Upper lobe of left lung (tissue), 6 donors: ENCODE measurements around the gene FOXP1. TPM values are rescaled to one million over a fixed set of nuclear protein-coding genes. Genes with fewer than 3 reads are reported as not detected.

Experiments
- ATAC-seq, 2 donors: fragments of 200-7000 bp; cut with Tn5 transposase; one replicate each; pipeline ENCODE4 v1.9.1; 2022; ENCODE audit warnings: mild to moderate bottlenecking in 2 of 2, moderate library complexity in 2 of 2; ENCODE audit not compliant: low FRiP score in 2 of 2
- DNase-seq, 2 donors: peaks; one replicate each; pipeline ENCODE4 v3.0.0-alpha.2; 2019 to 2020
- H3K27ac ChIP-seq, 4 donors: fragments of 200-600 bp; sonication (generic); one replicate each; pipeline ENCODE4 v1.5.1; 2016 to 2019
- H3K27me3 ChIP-seq, 4 donors: fragments of 200-600 bp; sonication (generic); one replicate each; pipeline ENCODE4 v1.5.1; 2017 to 2019
- H3K36me3 ChIP-seq, 4 donors: fragments of 200-600 bp; sonication (generic); one replicate each; pipeline ENCODE4 v1.5.1; 2016 to 2019
- H3K4me1 ChIP-seq, 4 donors: fragments of 200-600 bp; sonication (generic); one replicate each; pipeline ENCODE4 v1.5.1; 2018 to 2019
- H3K4me3 ChIP-seq, 4 donors: fragments of 200-600 bp; sonication (generic); one replicate each; pipeline ENCODE4 v1.5.1; 2017 to 2019; ENCODE audit warnings: mild to moderate bottlenecking in 2 of 4, moderate library complexity in 1 of 4
- H3K9me3 ChIP-seq, 4 donors: fragments of 200-600 bp; sonication (generic); one replicate each; pipeline ENCODE4 v1.5.1; 2018 to 2019
- CTCF ChIP-seq, 6 experiments: fragments of 450-650 bp in 4 of 6; fragments of 200-600 bp in 2 of 6; sonication (generic) in 2 of 6; IDR thresholded peaks; one replicate each; pipeline ENCODE4 v1.5.1; 2016 to 2019; ENCODE audit warnings: antibody characterized with exemption in 6 of 6
- EP300 ChIP-seq, 4 donors: sonication (generic); formaldehyde crosslinking; IDR thresholded peaks; one replicate each; pipeline ENCODE4 v1.5.1; 2017; ENCODE audit warnings: antibody characterized with exemption in 4 of 4, control low read depth in 2 of 4
- POLR2A ChIP-seq, 4 donors: fragments of 450-650 bp; IDR thresholded peaks; one replicate each; pipeline ENCODE4 v1.5.1; 2016 to 2017; ENCODE audit warnings: antibody characterized with exemption in 4 of 4, mild to moderate bottlenecking in 2 of 4
- POLR2AphosphoS5 ChIP-seq, 2 donors: sonication (generic); formaldehyde crosslinking; IDR thresholded peaks; one replicate each; pipeline ENCODE4 v1.5.1; 2017; ENCODE audit warnings: antibody characterized with exemption in 2 of 2
- WGBS, 2 donors: methylation state at CpG; one replicate each; pipeline ENCODE4 v1.1.5; 2017 to 2018; 5-methylcytosine and 5-hydroxymethylcytosine counted together
- total RNA-seq, 6 donors: library from RNA; depleted of rRNA in 4 of 6; stranded (reverse); fragments of >200 nt in 4 of 6; gene quantifications; one replicate each; pipeline versions ENCODE4 v1.1.0 to v1.2.1, GENCODE V29; 2016 to 2021
- donor health status: DM: no; HTN: no; CAD: no; lungs with moderate emphysema.
- donor health status: DM: no; HTN: yes; CAD: no; lungs with severe emphysema.

Gene FOXP1
- total RNA-seq, 6 donors from 2014 or later = 103 to 248 (median 134) TPM

- no peak overlapping the region for H3K4me3 ChIP-seq
- WGBS, 2 donors = 93 to 95% methylated on average over 13 of the region's 13 CpGs
- H3K9me3 ChIP-seq = no peaks in the 10 kb centered on the region
- H3K36me3 ChIP-seq = no peaks in the 10 kb centered on the region
- no peak overlapping the region for H3K27ac ChIP-seq
- TF ChIP-seq EP300 (IDR thresholded peaks at IDR 0.05) (no peak), CTCF (IDR thresholded peaks at IDR 0.05) (no peak), POLR2AphosphoS5 (IDR thresholded peaks at IDR 0.05) (no peak), POLR2A (IDR thresholded peaks at IDR 0.05) (no peak)
- H3K4me1 ChIP-seq = peaks cover 0 to 24% (median 7%) of the 10 kb centered on the region in 4 donors
- no peak for ATAC-seq
- H3K27me3 ChIP-seq = no peaks in the 10 kb centered on the region
- no peak for DNase-seq
Observed at GRCh38 chr3:71465371-71466036, 118.0 kb downstream of the FOXP1 start.

- H3K9me3 ChIP-seq = no peaks in the 10 kb centered on the region
- no peaks in the 10 kb centered on the region for H3K27me3 ChIP-seq
- H3K4me3 ChIP-seq = no peak overlapping the region
- ATAC-seq = peak in 1 of 2 donors; percentile 44
- TF ChIP-seq POLR2AphosphoS5 (IDR thresholded peaks at IDR 0.05) = no peak
- TF ChIP-seq EP300 (IDR thresholded peaks at IDR 0.05) = no peak
- TF ChIP-seq CTCF (IDR thresholded peaks at IDR 0.05) = no peak
- TF ChIP-seq POLR2A (IDR thresholded peaks at IDR 0.05) = no peak
- 87 to 94% methylated on average over 2 of the region's 2 CpGs for WGBS, 2 donors
- H3K27ac ChIP-seq = no peak overlapping the region
- no peaks in the 10 kb centered on the region for H3K36me3 ChIP-seq
- H3K4me1 ChIP-seq = peaks cover 0 to 24% (median 7%) of the 10 kb centered on the region in 4 donors
- no peak for DNase-seq
Observed at GRCh38 chr3:71464613-71465012, 118.9 kb downstream of the FOXP1 start.

- DNase-seq = no peak
- no peak for ATAC-seq
- TF ChIP-seq POLR2A (IDR thresholded peaks at IDR 0.05) = no peak
- TF ChIP-seq POLR2AphosphoS5 (IDR thresholded peaks at IDR 0.05) = no peak
- Histone ChIP-seq H3K27me3 (no peaks in the 10 kb centered on the region), H3K27ac (no peak overlapping the region), H3K9me3 (no peaks in the 10 kb centered on the region), H3K4me1 (peaks cover 0 to 24% (median 5%) of the 10 kb centered on the region in 4 donors), H3K36me3 (no peaks in the 10 kb centered on the region), H3K4me3 (no peak overlapping the region)
- 75 to 83% methylated on average over 3 of the region's 3 CpGs for WGBS, 2 donors
Observed at GRCh38 chr3:71463617-71464016, 119.9 kb downstream of the FOXP1 start.

- H3K9me3 ChIP-seq = no peaks in the 10 kb centered on the region
- ATAC-seq = no peak
- no peak overlapping the region for H3K27ac ChIP-seq
- no peak for DNase-seq
- no peak overlapping the region for H3K4me3 ChIP-seq
- no peaks in the 10 kb centered on the region for H3K27me3 ChIP-seq
- WGBS, 2 donors = 95 to 97% methylated on average over 7 of the region's 7 CpGs
- peaks cover 0 to 24% (median 5%) of the 10 kb centered on the region in 4 donors for H3K4me1 ChIP-seq
- TF ChIP-seq POLR2AphosphoS5 (IDR thresholded peaks at IDR 0.05) (no peak), CTCF (IDR thresholded peaks at IDR 0.05) (no peak), EP300 (IDR thresholded peaks at IDR 0.05) (no peak), POLR2A (IDR thresholded peaks at IDR 0.05) (no peak)
- H3K36me3 ChIP-seq = no peaks in the 10 kb centered on the region
Observed at GRCh38 chr3:71462586-71462985, 120.9 kb downstream of the FOXP1 start.

- Histone ChIP-seq H3K36me3 (no peaks in the 10 kb centered on the region), H3K4me1 (peaks cover 0 to 18% (median 4%) of the 10 kb centered on the region in 4 donors), H3K9me3 (no peaks in the 10 kb centered on the region), H3K4me3 (no peak overlapping the region), H3K27ac (no peak overlapping the region), H3K27me3 (no peaks in the 10 kb centered on the region)
- DNase-seq (no peak), ATAC-seq (no peak)
- TF ChIP-seq EP300 (IDR thresholded peaks at IDR 0.05) (no peak), CTCF (IDR thresholded peaks at IDR 0.05) (no peak), POLR2AphosphoS5 (IDR thresholded peaks at IDR 0.05) (no peak), POLR2A (IDR thresholded peaks at IDR 0.05) (no peak)
- WGBS, 2 donors = 80 to 81% methylated on average over 9 of the region's 9 CpGs
Observed at GRCh38 chr3:71461749-71462483, 121.6 kb downstream of the FOXP1 start.
